ENCODE results near the gene ANTXR2.

GRCh38 chr4:80101792-80102116 lies 28.7 kb upstream of the ANTXR2 start:
- TF ChIP-seq EZH2 (IDR thresholded peaks at IDR 0.05; ENCODE audit: borderline replicate concordance, low read length) = no peak
- TF ChIP-seq CTCF (IDR thresholded peaks at IDR 0.05; ENCODE audit: low read length) = no peak
